GM23338 (cell line): ENCODE measurements around the gene KATNAL1.

ENCODE experiments used
- CREB1 ChIP-seq: fragments of 250-450 bp; sonication (Bioruptor Pico); IDR thresholded peaks from 2 replicates; pipeline ENCODE4 v1.5.0; 2020; ENCODE audit warnings: low read depth, mild to moderate bottlenecking, moderate library complexity
- CTCF ChIP-seq, 2 experiments: fragments of 200-600 bp in 1 of 2; sonication (generic) in 1 of 2; conservative IDR thresholded peaks; 2 replicates each; pipeline versions ENCODE4 v1.5.1 to v1.6.1; 2016 to 2017; ENCODE audit warnings: antibody characterized with exemption in 2 of 2, low read depth in 2 of 2, mild to moderate bottlenecking in 2 of 2, moderate library complexity in 1 of 2
- EZH2 ChIP-seq: fragments of 200-600 bp; sonication (generic); IDR thresholded peaks from one replicate; pipeline ENCODE4 v1.8.0; 2017; ENCODE audit warnings: antibody characterized with exemption, mild to moderate bottlenecking, low read depth; ENCODE audit not compliant: unreplicated experiment
- EZH2phosphoT487 ChIP-seq: fragments of 200-600 bp; sonication (generic); IDR thresholded peaks from one replicate; pipeline ENCODE4 v1.8.1; 2018; ENCODE audit warnings: antibody characterized with exemption; ENCODE audit not compliant: unreplicated experiment
- NANOG ChIP-seq: IDR thresholded peaks from 2 replicates; pipeline ENCODE4 v1.6.1; 2016; ENCODE audit warnings: antibody characterized with exemption, borderline replicate concordance
- POLR2AphosphoS5 ChIP-seq: IDR thresholded peaks from 2 replicates; pipeline ENCODE4 v1.6.1; 2016; ENCODE audit warnings: antibody characterized with exemption, low read depth
- REST ChIP-seq: IDR thresholded peaks from one replicate; pipeline ENCODE4 v1.6.1; 2018; ENCODE audit warnings: antibody characterized with exemption; ENCODE audit not compliant: unreplicated experiment
- STAT1 ChIP-seq: IDR thresholded peaks from one replicate; pipeline ENCODE4 v1.6.1; 2016; ENCODE audit warnings: antibody characterized with exemption; ENCODE audit not compliant: unreplicated experiment
- ZNF462 ChIP-seq: fragments of 250-450 bp; sonication (Bioruptor Pico); IDR thresholded peaks from 2 replicates; pipeline ENCODE4 v1.5.0; 2020; ENCODE audit warnings: mild to moderate bottlenecking, moderate library complexity

GRCh38 chr13:30346153-30346788 lies 38.9 kb upstream of the KATNAL1 start:
- TF ChIP-seq POLR2AphosphoS5, result no peak
- TF ChIP-seq CTCF (conservative IDR thresholded peaks at IDR 0.05; ENCODE audit: low read depth in 2 of 2), result no peak
- no peak for TF ChIP-seq REST
- TF ChIP-seq EZH2, result no peak
- TF ChIP-seq NANOG, result no peak
- no peak for TF ChIP-seq EZH2phosphoT487
- no peak for TF ChIP-seq CREB1 (CRISPR knock-in tag)
- TF ChIP-seq ZNF462, result no peak
- TF ChIP-seq STAT1, result no peak
